HG03097 (cell line): ENCODE measurements around the gene PDXP.

Experiments used
- ATAC-seq: cut with Tn5 transposase; IDR thresholded peaks from one replicate; pipeline ENCODE4 v1.9.1; 2021; ENCODE audit not compliant: unreplicated experiment, low FRiP score

The PDXP gene

DNA sequence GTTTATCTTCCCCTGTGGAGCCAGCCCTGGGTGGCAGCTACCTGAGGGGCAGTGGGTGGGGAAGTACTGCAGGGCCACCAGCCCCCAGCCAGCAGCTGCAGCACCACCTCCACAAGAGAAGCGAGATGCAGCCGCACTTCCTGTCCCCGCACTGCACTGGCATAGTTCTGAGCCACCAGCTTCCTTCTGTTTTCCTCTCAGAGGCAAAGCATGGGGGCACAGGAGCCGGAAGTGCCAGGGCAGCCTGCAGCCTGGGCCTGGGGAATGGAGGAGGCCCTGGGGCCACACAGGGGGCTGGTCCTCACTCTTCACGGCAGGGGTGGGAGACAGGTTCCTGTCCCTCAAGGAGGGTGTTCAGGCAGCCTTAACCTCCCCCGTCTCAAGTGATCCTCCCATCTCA, 31.0 kb upstream of the PDXP start:
- no peak for ATAC-seq

GRCh38 chr22:37628830-37629229, 29.7 kb upstream of the PDXP start:
- no peak for ATAC-seq

- no peak for ATAC-seq
These were observed 28.6 kb upstream of the PDXP start for GRCh38 chr22:37629928-37630327.

- no peak for ATAC-seq
These were observed 27.6 kb upstream of the PDXP start for GRCh38 chr22:37630839-37631435.

DNA sequence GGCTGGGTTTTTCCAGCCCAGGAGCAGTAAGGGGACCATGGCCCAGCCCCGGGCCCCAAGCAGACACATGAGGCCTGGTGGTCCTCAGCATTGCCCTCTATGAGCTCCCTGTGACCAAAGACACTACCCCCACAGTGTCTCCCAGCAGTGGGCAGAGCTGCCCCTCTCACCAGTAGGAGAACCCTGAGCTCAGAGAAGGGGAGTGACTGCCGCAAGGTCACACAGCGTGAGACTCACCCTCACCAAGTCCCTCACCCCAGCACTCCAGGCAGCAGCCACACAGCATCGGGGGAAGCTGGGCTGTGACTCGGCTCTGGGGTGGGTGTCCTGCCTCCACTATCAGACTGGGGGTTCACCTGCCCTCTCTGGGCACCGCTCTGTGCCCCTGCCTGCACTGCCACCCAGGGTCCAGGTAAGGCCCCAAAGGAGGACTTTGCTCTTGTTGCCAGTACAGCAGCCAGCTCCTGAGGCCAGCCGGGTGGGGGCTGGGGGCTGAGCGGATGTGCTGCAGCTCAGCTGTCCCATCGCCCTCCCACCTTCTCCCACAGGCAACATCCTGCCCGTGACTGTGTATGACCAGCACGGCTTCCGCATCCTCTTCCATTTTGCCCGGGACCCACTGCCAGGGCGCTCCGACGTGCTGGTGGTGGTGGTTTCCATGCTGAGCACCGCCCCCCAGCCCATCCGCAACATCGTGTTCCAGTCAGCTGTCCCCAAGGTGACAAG, 26.9 kb upstream of the PDXP start:
- no peak for ATAC-seq

DNA sequence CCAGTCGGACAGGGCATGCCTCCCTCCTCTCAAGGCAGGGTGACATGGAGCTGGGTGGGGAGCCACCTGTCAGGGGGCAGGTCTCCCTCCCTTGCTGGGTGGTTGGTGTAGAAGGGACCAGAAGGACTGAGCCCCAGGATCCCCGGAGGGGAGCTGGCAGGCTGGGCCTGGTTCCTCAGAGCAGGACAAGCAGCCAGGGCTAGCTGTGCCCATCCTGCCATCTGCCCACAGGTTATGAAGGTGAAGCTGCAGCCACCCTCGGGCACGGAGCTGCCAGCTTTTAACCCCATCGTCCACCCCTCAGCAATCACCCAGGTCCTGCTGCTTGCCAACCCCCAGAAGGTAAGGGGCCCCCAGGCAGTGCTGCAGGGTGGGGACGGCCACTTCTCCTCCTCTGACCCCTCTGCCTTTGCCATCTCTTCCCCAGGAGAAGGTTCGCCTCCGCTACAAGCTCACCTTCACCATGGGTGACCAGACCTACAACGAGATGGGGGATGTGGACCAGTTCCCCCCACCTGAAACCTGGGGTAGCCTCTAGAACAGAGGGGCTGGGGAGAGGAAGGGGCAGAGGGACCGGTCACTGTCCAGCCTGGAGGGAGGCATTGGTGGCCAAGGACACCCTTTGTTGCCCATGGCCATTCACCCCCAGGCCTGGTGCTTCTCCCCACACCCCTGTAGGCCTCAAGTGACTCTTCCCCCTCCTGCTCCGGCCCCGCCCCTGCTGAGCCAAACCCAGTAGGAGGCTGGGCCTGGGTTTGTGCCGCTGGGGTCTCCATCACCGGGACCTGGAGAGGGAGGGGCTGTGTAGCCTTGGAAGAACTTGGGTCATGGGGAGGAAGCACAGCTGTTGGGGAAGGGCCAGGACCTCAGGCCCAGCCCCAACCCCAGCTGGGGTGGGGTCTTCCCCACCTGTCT, 26.1 kb upstream of the PDXP start:
- no peak for ATAC-seq

DNA sequence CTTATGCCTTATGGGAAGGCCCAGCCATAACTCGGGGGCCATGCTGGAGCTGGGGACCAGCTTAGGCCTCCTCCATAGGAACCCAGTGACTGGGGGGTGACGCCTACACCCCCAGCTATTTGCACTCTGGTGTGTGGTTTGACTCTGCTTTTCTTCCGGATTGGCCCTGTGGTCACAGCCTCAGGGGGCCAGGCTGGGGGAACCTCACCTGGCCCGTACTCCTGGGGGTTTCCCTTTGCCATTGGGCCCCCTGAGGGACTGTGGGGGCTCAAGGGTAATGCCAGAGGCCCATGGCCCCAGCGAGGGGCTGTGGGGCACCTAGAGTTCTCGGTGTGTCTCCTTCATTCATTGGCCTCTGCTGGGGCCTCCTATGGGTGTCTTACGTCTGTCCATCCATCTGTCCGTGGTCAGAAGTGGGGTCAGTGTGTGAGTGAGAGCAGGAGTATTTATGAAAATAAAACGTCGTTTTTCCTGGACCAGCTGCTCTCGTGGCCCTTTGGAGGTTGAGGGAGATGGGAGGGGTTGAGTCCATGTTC, 25.4 kb upstream of the PDXP start:
- peak; percentile 49 for ATAC-seq

GRCh38 chr22:37633625-37634416, 24.7 kb upstream of the PDXP start:
- ATAC-seq, result peak; percentile 45

DNA sequence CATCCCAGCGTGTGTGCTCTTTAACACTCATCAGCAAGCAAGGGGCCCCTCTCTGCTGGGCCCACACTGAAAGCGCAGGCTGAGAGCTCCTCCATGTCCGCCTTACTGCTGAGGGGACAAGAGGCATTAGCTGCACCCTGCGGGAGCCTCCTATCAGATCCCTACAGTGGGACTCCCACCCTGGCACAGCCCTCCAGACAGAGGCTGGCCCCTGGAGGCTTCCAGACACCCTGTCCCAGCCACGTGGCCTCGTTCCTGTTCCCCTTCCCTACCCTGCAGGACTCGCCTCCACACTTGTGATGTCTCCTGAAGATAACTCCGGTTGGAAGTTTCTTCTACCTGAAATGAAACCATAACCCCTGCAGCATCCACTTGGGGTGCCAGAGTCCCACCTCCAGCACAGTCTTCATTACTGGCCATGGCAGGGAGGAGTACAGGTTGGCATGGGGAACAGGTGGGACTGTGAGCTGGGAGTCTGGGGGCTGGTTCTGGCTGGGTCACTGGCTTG, 24.1 kb upstream of the PDXP start:
- no peak for ATAC-seq

- ATAC-seq, result no peak
These were observed 23.4 kb upstream of the PDXP start for GRCh38 chr22:37635157-37635556.

GRCh38 chr22:37636186-37636948, 22.2 kb upstream of the PDXP start:
- ATAC-seq, result no peak

DNA sequence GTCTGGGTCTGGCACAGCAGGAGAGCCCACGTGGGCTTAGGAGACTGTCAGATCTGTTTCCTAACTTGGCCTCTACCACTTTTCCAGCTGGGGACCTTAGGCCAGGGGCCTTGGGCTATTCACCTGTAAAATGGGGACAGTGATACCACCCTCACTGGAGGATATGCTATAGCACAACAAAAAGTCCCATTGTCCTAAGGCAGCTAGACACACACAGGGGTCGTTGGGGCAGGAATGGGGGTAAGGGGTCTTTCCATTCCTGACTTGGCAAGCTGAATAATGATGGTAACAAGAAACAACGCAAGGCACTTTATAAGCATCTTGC, 21.6 kb upstream of the PDXP start:
- ATAC-seq, result no peak

DNA sequence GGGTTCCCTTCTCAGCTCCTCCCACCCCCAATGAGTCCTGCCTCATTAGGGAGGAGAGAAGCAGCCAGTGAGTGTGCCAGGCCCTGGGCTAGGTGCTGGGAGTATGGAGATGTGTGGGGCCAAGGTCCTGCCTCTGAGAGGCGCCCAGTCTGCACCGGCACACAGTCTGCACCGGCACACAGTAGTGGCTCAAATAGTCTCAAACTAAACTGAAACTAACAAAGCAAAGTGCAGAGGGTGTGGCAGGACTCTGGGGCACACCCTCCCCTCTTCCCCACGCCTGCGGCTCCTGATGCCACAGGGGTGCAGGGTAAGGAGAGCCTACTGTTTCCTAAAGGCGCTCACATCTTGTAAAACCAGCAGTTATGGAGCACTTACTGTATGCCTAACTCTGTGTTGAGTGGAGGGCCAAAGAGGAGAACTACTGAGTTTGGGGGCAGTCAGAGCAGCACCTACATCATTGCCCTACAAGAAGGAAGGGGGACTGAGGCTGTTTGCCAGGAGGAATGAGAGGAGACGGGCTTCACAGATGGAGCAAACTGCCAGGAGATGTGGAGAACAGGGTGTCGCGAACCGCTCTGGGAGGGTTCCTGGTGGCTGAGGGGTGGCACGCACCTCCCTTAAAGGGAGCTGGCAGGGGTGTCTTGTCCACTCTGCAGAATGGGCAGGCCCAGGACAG, 20.0 kb upstream of the PDXP start:
- no peak for ATAC-seq

DNA sequence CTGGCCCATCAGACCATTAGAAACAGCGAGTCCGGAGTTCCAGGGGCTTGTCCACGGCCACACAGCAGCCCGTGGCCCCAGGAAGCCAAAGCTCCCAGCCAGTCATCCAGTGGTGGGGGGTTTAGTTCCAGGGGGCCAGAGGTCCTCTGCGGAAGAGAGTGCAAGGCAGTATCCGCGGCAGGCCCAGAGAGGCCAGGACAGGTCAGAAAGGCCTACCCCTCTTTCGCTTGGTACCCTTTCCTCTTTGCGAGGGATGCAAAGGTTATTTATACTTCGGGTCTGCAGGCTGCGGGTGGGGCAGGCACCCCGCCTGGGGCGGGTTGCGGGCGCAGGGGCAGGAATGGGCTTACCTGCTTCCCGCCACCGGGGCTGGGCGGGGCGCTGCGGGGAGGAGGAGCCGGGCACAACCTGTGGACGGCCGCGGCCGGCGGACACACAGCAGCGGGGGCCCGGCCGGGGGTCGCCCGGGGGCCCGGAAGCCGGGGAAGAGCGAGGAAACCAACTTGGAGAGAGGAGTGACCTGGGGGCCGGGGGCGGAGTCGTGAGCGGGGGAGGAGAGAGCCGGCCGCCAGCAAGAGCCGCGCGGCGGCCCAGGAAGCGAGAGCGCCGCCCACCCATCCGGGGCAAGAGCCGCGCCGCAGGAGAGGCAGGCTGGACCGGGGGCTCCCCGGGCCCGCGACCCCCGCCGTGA, 19.3 kb upstream of the PDXP start, which contains the start of gene SH3BP1:
TSS of gene SH3BP1 (plus strand) at position 600 of the 691 bp plus-strand sequence. CDS start 119 bp downstream, outside the sequence.
- ATAC-seq, result no peak

DNA sequence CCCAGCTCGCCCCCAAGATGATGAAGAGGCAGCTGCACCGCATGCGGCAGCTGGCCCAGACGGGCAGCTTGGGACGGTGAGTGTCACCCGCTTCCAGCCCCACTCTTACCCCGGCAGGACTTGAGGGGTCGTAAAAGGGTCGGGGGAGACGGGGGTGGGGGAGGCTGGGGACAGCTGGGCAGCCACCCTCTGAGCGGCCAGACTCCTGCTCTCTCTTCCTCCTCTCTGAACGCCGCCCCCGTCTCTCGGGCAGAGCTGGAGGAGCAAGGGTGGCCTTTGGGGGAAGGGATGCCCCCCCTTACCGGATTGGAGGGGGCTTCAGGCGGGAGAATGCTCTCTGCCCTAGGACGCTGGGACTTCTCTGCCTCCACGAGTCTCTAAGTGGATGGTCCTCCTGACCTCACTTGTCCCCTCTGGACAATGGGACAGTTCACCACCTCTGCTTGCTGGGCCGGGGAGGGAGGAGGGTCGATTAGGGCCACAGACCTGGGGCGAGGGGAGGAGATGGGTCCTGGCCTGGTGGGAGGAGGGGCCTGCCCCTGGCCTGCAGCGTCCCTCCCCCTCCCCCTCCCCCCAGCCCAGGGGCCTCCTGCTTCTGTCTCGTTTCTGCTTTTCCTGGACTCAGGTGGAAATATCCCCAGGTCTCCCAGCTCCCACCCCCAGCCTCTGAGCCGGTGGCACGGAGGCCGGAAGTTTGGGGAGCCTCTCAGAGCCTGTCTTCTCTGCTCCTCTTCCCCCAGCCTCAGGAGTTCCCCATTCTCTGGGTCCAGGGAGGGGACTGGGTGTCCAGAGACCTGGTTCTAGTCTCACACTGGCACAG, 18.5 kb upstream of the PDXP start:
- no peak for ATAC-seq

DNA sequence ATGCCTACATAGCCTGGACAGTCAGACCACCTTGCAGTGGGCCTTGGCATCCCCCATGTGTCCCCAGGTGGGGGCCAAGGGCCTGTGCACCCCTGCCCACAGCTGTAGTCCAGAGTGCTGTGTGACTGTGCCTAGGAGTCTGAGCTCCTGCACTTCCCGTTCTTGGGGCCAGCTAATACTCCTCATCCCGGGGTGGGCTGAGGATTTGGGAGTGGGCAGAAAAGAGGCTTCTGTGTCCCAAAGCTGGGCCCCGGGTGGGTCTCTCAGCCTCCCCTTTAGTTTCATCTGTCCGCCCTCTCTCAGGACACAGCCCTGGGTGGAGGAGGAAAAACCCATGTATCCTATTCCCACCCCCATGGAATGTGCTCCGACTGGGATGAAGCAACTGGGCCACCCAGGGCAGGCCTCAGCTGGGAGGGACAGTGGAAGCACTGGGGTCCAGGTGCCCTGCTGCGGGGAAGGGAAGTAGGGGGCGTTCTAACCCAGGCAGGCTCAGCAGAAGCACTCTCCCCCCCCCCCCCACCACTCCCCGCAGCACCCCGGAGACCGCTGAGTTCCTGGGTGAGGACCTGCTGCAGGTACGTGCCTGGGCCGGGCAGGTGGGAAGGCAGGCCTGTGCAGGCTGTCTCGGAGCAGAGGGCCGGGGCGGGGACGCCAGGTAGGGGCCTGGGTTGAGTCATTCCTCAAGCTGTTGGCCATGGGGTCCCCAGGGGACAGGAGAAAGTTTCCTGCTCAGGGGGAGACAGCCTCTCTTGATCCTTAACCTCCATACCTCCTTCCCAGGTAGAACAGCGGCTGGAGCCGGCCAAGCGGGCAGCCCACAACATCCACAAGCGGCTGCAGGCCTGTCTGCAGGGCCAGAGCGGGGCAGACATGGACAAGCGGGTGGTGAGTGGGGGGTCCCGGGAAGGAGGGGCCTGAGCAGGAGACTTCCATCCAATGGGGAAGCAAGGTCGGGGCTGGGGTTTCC, 17.6 kb upstream of the PDXP start:
- no peak for ATAC-seq
